Mucosa of gallbladder (tissue), 1 donor: ENCODE results near the gene TEX22. TPM values are rescaled to one million over a fixed set of nuclear protein-coding genes. Genes with fewer than 3 reads are reported as not detected.

Experiments used
- DNase-seq: peaks from one replicate; pipeline ENCODE4 v3.0.0-alpha.2; 2020; ENCODE audit warnings: low spot score
- total RNA-seq: library from RNA; stranded (reverse); gene quantifications from one replicate; pipeline ENCODE4 v1.2.1, GENCODE V29; 2021
- donor health status: DM: no; HTN: no; CAD: no.

Gene TEX22
- total RNA-seq, 1 donor from 2014 or later, result 2.6 TPM

DNA sequence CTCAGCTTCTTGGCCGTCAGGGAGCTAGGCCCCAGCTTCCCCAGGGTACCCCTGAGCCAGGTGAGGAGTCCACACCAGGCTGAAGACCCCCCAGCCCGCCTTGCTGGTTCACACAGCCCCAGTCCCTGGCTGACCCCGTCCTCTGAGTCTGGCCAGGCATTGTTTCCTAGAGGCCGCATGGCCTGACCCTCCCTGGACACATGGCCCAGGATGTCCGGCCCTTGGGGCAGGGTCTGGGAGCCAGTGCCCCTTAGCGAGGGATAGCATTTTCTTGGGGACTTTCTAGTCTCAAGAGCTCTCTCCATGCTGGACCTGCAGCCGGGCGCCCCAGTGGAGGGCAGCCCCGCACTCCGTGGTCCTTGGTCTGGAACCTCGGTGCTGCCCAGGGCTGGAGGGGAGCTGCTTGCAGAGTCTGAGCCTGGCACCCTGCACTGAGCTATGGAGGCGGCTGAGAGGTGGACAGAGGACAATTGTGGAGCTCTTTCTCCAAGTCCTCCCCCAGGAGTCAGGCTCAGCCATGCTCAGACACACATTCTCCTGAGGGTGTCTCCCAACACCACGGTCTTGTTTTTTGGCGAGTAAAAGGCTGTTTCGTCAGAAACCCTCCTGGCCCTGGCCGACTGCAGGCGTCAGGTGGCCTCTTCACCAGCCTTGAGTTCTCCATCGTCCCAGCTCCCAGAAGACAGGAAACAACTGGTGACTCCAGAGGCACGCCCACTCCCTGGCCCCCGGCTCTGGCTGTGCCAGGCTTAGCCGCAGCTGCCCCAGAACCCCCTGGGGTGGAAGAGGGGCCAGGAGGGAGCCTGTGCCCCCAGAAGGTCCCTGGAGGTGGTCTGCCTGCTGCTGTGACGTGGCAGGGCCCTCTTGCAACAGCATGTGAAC, 58.6 kb downstream of the TEX22 start:
- DNase-seq, result no peak

DNA sequence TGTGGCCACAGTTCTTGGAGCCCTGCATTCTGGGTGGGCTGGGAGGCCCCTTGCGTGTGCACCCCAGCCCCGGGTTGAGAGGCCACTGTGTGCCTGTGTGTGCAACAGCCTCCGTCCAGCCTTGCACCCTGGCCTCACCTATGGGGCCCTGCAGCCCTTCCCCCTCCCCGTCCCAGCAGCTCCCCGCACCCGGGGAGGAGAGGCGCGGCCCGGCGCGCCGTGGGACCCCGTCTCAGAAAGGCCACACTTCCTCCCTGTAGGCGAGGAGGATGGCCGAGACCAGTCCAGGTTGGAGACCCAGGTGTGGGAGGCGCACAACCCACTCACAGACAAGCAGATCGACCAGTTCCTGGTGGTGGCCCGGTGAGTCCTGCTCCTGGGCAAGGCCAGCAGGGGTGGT, 59.7 kb downstream of the TEX22 start:
- DNase-seq, result no peak

DNA sequence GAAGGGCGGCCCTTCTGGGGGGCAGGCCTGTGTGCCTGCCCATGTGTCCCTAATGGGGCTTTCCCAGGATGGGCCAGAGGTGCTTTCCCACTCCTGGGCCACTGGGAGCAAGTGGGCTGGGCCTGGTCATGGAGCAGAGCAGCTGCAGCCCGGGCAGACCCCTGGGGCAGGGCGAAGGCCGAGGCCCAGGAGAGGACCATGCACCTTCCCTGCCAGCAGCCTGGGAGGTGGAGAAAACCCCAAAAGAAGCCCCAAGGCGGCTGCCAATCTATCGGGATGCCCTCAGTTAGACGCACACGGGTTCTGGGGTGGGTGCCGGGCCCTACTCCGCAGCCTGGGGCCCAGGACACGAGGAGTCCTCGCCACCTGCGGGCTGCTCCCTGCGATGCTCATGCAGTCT, 60.2 kb downstream of the TEX22 start:
- DNase-seq, result no peak

DNA sequence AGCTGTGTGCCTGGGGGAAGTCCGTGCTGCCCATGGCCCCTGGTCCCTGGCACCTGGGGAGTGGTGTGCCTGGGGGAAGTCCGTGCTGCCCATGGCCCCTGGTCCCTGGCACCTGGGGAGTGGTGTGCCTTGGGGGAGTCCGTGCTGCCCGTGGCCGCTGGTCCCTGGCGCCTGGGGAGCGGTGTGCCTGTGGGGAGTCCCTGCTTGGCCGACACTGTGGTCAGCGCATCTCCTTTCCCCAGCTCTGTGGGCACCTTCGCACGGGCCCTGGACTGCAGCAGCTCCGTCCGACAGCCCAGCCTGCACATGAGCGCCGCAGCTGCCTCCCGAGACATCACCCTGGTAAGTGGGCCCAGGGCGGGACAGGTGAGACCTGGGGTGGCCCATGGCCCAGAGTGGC, 61.8 kb downstream of the TEX22 start:
- DNase-seq, result no peak

DNA sequence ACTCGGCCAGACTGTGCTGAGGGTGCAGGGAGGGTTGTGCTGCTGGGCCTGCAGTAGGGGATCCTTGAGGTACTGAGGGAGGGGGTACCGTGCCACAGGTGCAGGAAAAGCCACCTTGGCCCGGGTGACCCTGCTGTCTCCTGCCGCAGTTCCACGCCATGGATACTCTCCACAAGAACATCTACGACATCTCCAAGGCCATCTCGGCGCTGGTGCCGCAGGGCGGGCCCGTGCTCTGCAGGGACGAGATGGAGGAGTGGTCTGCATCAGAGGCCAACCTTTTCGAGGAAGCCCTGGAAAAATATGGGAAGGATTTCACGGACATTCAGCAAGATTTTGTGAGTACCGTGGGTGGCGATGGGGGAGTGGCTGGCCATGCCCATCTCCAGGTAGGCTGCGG, 62.3 kb downstream of the TEX22 start:
- DNase-seq, result no peak

DNA sequence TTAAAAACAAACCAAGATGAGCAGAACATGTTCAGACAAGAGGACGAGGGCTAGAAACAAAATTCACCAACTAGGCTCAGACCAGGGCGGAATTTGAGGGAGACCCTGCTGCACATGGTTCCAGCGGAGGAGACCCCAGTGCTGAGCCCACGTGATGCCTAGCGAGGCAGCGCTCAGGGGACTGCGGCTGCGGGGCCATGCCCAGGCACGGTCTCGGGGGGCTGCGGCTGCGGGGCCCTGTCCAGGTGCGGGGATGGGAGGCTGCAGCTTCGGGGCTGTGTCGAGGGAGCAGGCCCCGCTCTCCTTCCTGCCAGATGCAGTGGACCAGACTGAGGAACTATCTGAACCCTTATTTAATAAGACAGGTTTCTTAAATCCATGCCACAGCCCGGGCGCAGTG, 63.6 kb downstream of the TEX22 start:
- no peak for DNase-seq

Other genes with a start within 250 kb of the TEX22 start
- 12.7 TPM for gene JAG2, start 229.8 kb upstream of the TEX22 start, total RNA-seq
- 47.2 TPM for gene NUDT14, start 217.2 kb upstream of the TEX22 start, total RNA-seq
- 50.8 TPM for gene BTBD6, start 150.0 kb upstream of the TEX22 start, total RNA-seq
- gene BRF1, start 97.5 kb upstream of the TEX22 start, total RNA-seq, result 51.7 TPM
- gene PACS2, start 83.8 kb upstream of the TEX22 start, total RNA-seq, result 105 TPM
- gene MTA1, start 21.3 kb downstream of the TEX22 start, total RNA-seq, result 111 TPM
- 130 TPM for gene CRIP2, start 76.3 kb downstream of the TEX22 start, total RNA-seq
- gene CRIP1, start 88.3 kb downstream of the TEX22 start, total RNA-seq, result 35.7 TPM
- gene TEDC1, start 92.7 kb downstream of the TEX22 start, total RNA-seq, result 10.8 TPM
- 3.7 TPM for gene TMEM121, start 128.0 kb downstream of the TEX22 start, total RNA-seq